Raji (cell line): Measurements from ENCODE around the gene DLX6.

Experiments
- POLR2A ChIP-seq: IDR thresholded peaks from 2 replicates; pipeline ENCODE4 v1.6.1; 2011; ENCODE audit warnings: low read depth, low read length, control low read depth; ENCODE audit not compliant: insufficient read depth

The DLX6 gene

GRCh38 chr7:97002555-97003261 lies 2.6 kb upstream of the DLX6 start:
- no peak for TF ChIP-seq POLR2A

GRCh38 chr7:97003262-97004246 lies 1.8 kb upstream of the DLX6 start:
- no peak for TF ChIP-seq POLR2A

GRCh38 chr7:97004247-97005182 lies 838 bp upstream of the DLX6 start:
- TF ChIP-seq POLR2A, result no peak

- TF ChIP-seq POLR2A, result no peak
These were observed 882 bp downstream of the DLX6 start for GRCh38 chr7:97006055-97006815.

- TF ChIP-seq POLR2A, result no peak
These were observed 1.6 kb downstream of the DLX6 start for GRCh38 chr7:97006816-97007582.

- no peak for TF ChIP-seq POLR2A
These were observed 2.2 kb downstream of the DLX6 start for GRCh38 chr7:97007583-97007861.

- no peak for TF ChIP-seq POLR2A
These were observed 3.0 kb downstream of the DLX6 start for GRCh38 chr7:97008275-97008917.

GRCh38 chr7:97009753-97010732 lies 4.7 kb downstream of the DLX6 start:
- TF ChIP-seq POLR2A, result no peak

- TF ChIP-seq POLR2A, result no peak
These were observed 5.8 kb downstream of the DLX6 start for GRCh38 chr7:97011104-97011503.

- TF ChIP-seq POLR2A, result no peak
These were observed 6.4 kb downstream of the DLX6 start for GRCh38 chr7:97011536-97012364.

- no peak for TF ChIP-seq POLR2A
These were observed 7.2 kb downstream of the DLX6 start for GRCh38 chr7:97012365-97013133.
